GM18505 (cell line): ENCODE measurements around the gene RUNX3.

ENCODE experiments used
- ATAC-seq: cut with Tn5 transposase; IDR thresholded peaks from one replicate; pipeline ENCODE4 v1.9.1; 2021; ENCODE audit not compliant: unreplicated experiment
- POLR2A ChIP-seq: IDR thresholded peaks from 4 replicates; pipeline ENCODE4 v1.6.1; 2011; ENCODE audit warnings: borderline replicate concordance; ENCODE audit not compliant: insufficient read depth, insufficient read length; ENCODE audit errors: extremely low read depth

Gene RUNX3

GRCh38 chr1:24958766-24959622 lies 28.9 kb upstream of the RUNX3 start:
- ATAC-seq = no peak
- TF ChIP-seq POLR2A = no peak

- ATAC-seq = no peak
- TF ChIP-seq POLR2A = no peak
Measured at GRCh38 chr1:24957808-24958752, 28.0 kb upstream of the RUNX3 start.

GRCh38 chr1:24957016-24957807 lies 27.1 kb upstream of the RUNX3 start:
- ATAC-seq = no peak
- no peak for TF ChIP-seq POLR2A

GRCh38 chr1:24955779-24956365 lies 25.8 kb upstream of the RUNX3 start:
- no peak for TF ChIP-seq POLR2A
- ATAC-seq = no peak

GRCh38 chr1:24955161-24955560 lies 25.1 kb upstream of the RUNX3 start:
- ATAC-seq = no peak
- TF ChIP-seq POLR2A = no peak

- no peak for TF ChIP-seq POLR2A
- no peak for ATAC-seq
Measured at GRCh38 chr1:24954631-24955030, 24.6 kb upstream of the RUNX3 start.

GRCh38 chr1:24954022-24954421 lies 23.9 kb upstream of the RUNX3 start:
- no peak for ATAC-seq
- TF ChIP-seq POLR2A = no peak

GRCh38 chr1:24952413-24952841 lies 22.4 kb upstream of the RUNX3 start:
- ATAC-seq = no peak
- TF ChIP-seq POLR2A = peak; percentile 34

- ATAC-seq = no peak
Measured at GRCh38 chr1:24951810-24952412, 21.8 kb upstream of the RUNX3 start.

GRCh38 chr1:24951337-24951736 lies 21.3 kb upstream of the RUNX3 start:
- ATAC-seq = no peak
- TF ChIP-seq POLR2A = no peak

More at GRCh38 chr1:24951810-24952412, 21.8 kb upstream of the RUNX3 start:
- no peak for TF ChIP-seq POLR2A

GRCh38 chr1:24949331-24949881 lies 19.3 kb upstream of the RUNX3 start:
- no peak for TF ChIP-seq POLR2A
- ATAC-seq = no peak
